Measurements from ENCODE around the gene CUX1.
"Not testable (repeated sequence)": the region's sequence is repeated elsewhere in the genome, so short reads cannot be mapped to it uniquely, and the experiment has no call there.

Gene CUX1

GRCh38 chr7:101854084-101854865 lies 36.8 kb downstream of the CUX1 start:
- no peak for DNase-seq (ENCODE audit: low spot score)

GRCh38 chr7:101856473-101857357 lies 39.3 kb downstream of the CUX1 start:
- DNase-seq (ENCODE audit: low spot score) = no peak

GRCh38 chr7:101857358-101857811 lies 40.0 kb downstream of the CUX1 start:
- DNase-seq (ENCODE audit: low spot score) = no peak

GRCh38 chr7:101858437-101859385 lies 41.3 kb downstream of the CUX1 start:
- DNase-seq (ENCODE audit: low spot score) = no peak

- no peak for DNase-seq (ENCODE audit: low spot score)
These were observed 42.1 kb downstream of the CUX1 start for GRCh38 chr7:101859411-101860106.

GRCh38 chr7:101860316-101861217 lies 43.1 kb downstream of the CUX1 start:
- no peak for DNase-seq (ENCODE audit: low spot score)

- no peak for DNase-seq (ENCODE audit: low spot score)
These were observed 43.9 kb downstream of the CUX1 start for GRCh38 chr7:101861218-101861775.

- DNase-seq (ENCODE audit: low spot score) = peak; percentile 73
These were observed 45.1 kb downstream of the CUX1 start for GRCh38 chr7:101862280-101863220.

- DNase-seq (ENCODE audit: low spot score) = no peak
These were observed 46.2 kb downstream of the CUX1 start for GRCh38 chr7:101863598-101863997.

GRCh38 chr7:101864039-101864438 lies 46.6 kb downstream of the CUX1 start:
- no peak for DNase-seq (ENCODE audit: low spot score)

- no peak for DNase-seq (ENCODE audit: low spot score)
These were observed 47.6 kb downstream of the CUX1 start for GRCh38 chr7:101865031-101865430.

GRCh38 chr7:101865455-101865854 lies 48.0 kb downstream of the CUX1 start:
- DNase-seq (ENCODE audit: low spot score) = no peak

GRCh38 chr7:101866328-101866727 lies 48.9 kb downstream of the CUX1 start:
- DNase-seq (ENCODE audit: low spot score) = no peak

GRCh38 chr7:101867265-101867664 lies 49.8 kb downstream of the CUX1 start:
- DNase-seq (ENCODE audit: low spot score) = no peak

- not testable (repeated sequence) for DNase-seq (ENCODE audit: low spot score)
These were observed 50.3 kb downstream of the CUX1 start for GRCh38 chr7:101867681-101868080.

GRCh38 chr7:101868191-101868950 lies 50.9 kb downstream of the CUX1 start:
- DNase-seq (ENCODE audit: low spot score) = no peak

- no peak for DNase-seq (ENCODE audit: low spot score)
These were observed 51.8 kb downstream of the CUX1 start for GRCh38 chr7:101869026-101869900.
